SW 1271 (cell line): ENCODE measurements around the gene H2BK1.

Experiments
- DNase-seq, 2 experiments: peaks; one replicate each; lab custom pipeline; 2025; lab: John Stamatoyannopoulos, UW

H2BK1 gene

GRCh38 chr7:151210087-151210854 is at the start of gene H2BK1:
TSS of gene H2BK1 (minus strand) at chr7:151210488. CDS start at chr7:151210318, 170 bp downstream.
- DNase-seq, result no peak

- DNase-seq, result no peak
Measured at GRCh38 chr7:151257990-151258389, 47.7 kb upstream of the H2BK1 start.

- no peak for DNase-seq
Measured at GRCh38 chr7:151256410-151257045, 46.2 kb upstream of the H2BK1 start.

- no peak for DNase-seq
Measured at GRCh38 chr7:151255390-151255789, 45.1 kb upstream of the H2BK1 start.

- no peak for DNase-seq
Measured at GRCh38 chr7:151254851-151255250, 44.6 kb upstream of the H2BK1 start.

GRCh38 chr7:151254316-151254715 is 44.0 kb upstream of the H2BK1 start:
- no peak for DNase-seq

GRCh38 chr7:151252961-151253711 is 42.8 kb upstream of the H2BK1 start:
- DNase-seq, result no peak

- DNase-seq, result no peak
Measured at GRCh38 chr7:151252561-151252835, 42.2 kb upstream of the H2BK1 start.

- no peak for DNase-seq
Measured at GRCh38 chr7:151251689-151252560, 41.6 kb upstream of the H2BK1 start.

GRCh38 chr7:151251328-151251688 is 41.0 kb upstream of the H2BK1 start:
- DNase-seq, result no peak

- DNase-seq, result no peak
Measured at GRCh38 chr7:151250181-151251132, 40.2 kb upstream of the H2BK1 start.

- peak in 1 of 2 experiments; percentile 8 for DNase-seq
Measured at GRCh38 chr7:151249732-151250072, 39.4 kb upstream of the H2BK1 start.

- DNase-seq, result no peak
Measured at GRCh38 chr7:151249034-151249731, 38.9 kb upstream of the H2BK1 start.

- no peak for DNase-seq
Measured at GRCh38 chr7:151248346-151249033, 38.2 kb upstream of the H2BK1 start, which contains the start of gene SMARCD3. TSS of gene SMARCD3 (minus strand) at chr7:151248694. CDS start at chr7:151248562, 132 bp downstream.

- no peak for DNase-seq
Measured at GRCh38 chr7:151247611-151248345, 37.5 kb upstream of the H2BK1 start.

GRCh38 chr7:151246851-151247580 is 36.7 kb upstream of the H2BK1 start:
- DNase-seq, result no peak

- DNase-seq, result no peak
Measured at GRCh38 chr7:151246102-151246850, 36.0 kb upstream of the H2BK1 start.
